Measurements from ENCODE around the gene UBXN10. TPM values are rescaled to one million over a fixed set of nuclear protein-coding genes. Genes with fewer than 3 reads are reported as not detected.

The UBXN10 gene
- total RNA-seq, 4 donors from 2014 or later: 12.2 to 27.9 (median 14.4) TPM

GRCh38 chr1:20200966-20201365 lies 15.1 kb downstream of the UBXN10 start:
- intact Hi-C loops (cut with DNase I): no loop called here
- Histone ChIP-seq H3K27ac (replicated peaks in 1 of 4) (no peak overlapping the region), H3K27me3 (peaks cover 0 to 3% (median 0%) of the 10 kb centered on the region in 4 donors), H3K4me3 (no peak overlapping the region), H3K9me3 (no peaks in the 10 kb centered on the region), H3K4me1 (peaks cover 0 to 4% (median 0%) of the 10 kb centered on the region in 4 donors), H3K36me3 (no peaks in the 10 kb centered on the region)
- no peak for DNase-seq (ENCODE audit: extremely low spot score)
- 86% methylated on average over 2 of the region's 2 CpGs for WGBS
- TF ChIP-seq POLR2AphosphoS5 (IDR thresholded peaks at IDR 0.05) (no peak), POLR2A (IDR thresholded peaks at IDR 0.05; ENCODE audit: low read depth) (no peak), EP300 (IDR thresholded peaks at IDR 0.05) (no peak), CTCF (IDR thresholded peaks at IDR 0.05) (no peak)

- peaks cover 0 to 4% (median 0%) of the 10 kb centered on the region in 4 donors for H3K4me1 ChIP-seq
- TF ChIP-seq POLR2AphosphoS5 (IDR thresholded peaks at IDR 0.05) (no peak), EP300 (IDR thresholded peaks at IDR 0.05) (no peak), POLR2A (IDR thresholded peaks at IDR 0.05; ENCODE audit: low read depth) (no peak), CTCF (IDR thresholded peaks at IDR 0.05) (no peak)
- H3K9me3 ChIP-seq: no peaks in the 10 kb centered on the region
- no peak for DNase-seq (ENCODE audit: extremely low spot score)
- WGBS: 93% methylated on average over 5 of the region's 5 CpGs
- no peak overlapping the region for H3K4me3 ChIP-seq
- H3K27me3 ChIP-seq: peaks cover 0 to 5% (median 0%) of the 10 kb centered on the region in 4 donors
- no peak overlapping the region for H3K27ac ChIP-seq (replicated peaks in 1 of 4)
- no peaks in the 10 kb centered on the region for H3K36me3 ChIP-seq
- intact Hi-C loops (cut with DNase I): no loop called here
Observed at GRCh38 chr1:20202166-20202565, 16.3 kb downstream of the UBXN10 start.

- no peak for TF ChIP-seq EP300 (IDR thresholded peaks at IDR 0.05)
- Histone ChIP-seq H3K27me3 (peaks cover 0 to 12% (median 0%) of the 10 kb centered on the region in 4 donors), H3K36me3 (no peaks in the 10 kb centered on the region), H3K4me3 (no peak overlapping the region), H3K27ac (replicated peaks in 1 of 4) (no peak overlapping the region), H3K9me3 (no peaks in the 10 kb centered on the region), H3K4me1 (peaks cover 0 to 9% (median 6%) of the 10 kb centered on the region in 4 donors)
- WGBS: 83% methylated on average over 4 of the region's 4 CpGs
- no peak for DNase-seq (ENCODE audit: extremely low spot score)
- intact Hi-C loops (cut with DNase I): no loop called here
Observed at GRCh38 chr1:20207546-20207945, 21.6 kb downstream of the UBXN10 start.

GRCh38 chr1:20209471-20209870 lies 23.6 kb downstream of the UBXN10 start:
- DNase-seq (ENCODE audit: extremely low spot score): no peak
- no peak overlapping the region for H3K4me3 ChIP-seq
- TF ChIP-seq EP300 (IDR thresholded peaks at IDR 0.05) (no peak), POLR2AphosphoS5 (IDR thresholded peaks at IDR 0.05) (no peak), CTCF (IDR thresholded peaks at IDR 0.05) (no peak)
- intact Hi-C loops (cut with DNase I): no loop called here
- H3K27ac ChIP-seq (replicated peaks in 1 of 4): no peak overlapping the region
- H3K27me3 ChIP-seq: peaks cover 0 to 12% (median 0%) of the 10 kb centered on the region in 4 donors
- H3K4me1 ChIP-seq: peaks cover 0 to 16% (median 12%) of the 10 kb centered on the region in 4 donors
- no peaks in the 10 kb centered on the region for H3K36me3 ChIP-seq
- no peaks in the 10 kb centered on the region for H3K9me3 ChIP-seq
- 63% methylated on average over 4 of the region's 4 CpGs for WGBS

GRCh38 chr1:20210736-20211460 lies 25.0 kb downstream of the UBXN10 start:
- no peak overlapping the region for H3K27ac ChIP-seq (replicated peaks in 1 of 4)
- peaks cover 0 to 16% (median 12%) of the 10 kb centered on the region in 4 donors for H3K4me1 ChIP-seq
- peaks cover 0 to 10% (median 0%) of the 10 kb centered on the region in 4 donors for H3K27me3 ChIP-seq
- no peaks in the 10 kb centered on the region for H3K9me3 ChIP-seq
- intact Hi-C loops (cut with DNase I): loop anchor here (10.0 kb wide), 1 partner anchor 164 kb away; no protein-coding TSS in a partner anchor
- no peak for DNase-seq (ENCODE audit: extremely low spot score)
- 84% methylated on average over 10 of the region's 10 CpGs for WGBS
- TF ChIP-seq EP300 (IDR thresholded peaks at IDR 0.05): no peak
- TF ChIP-seq CTCF (IDR thresholded peaks at IDR 0.05): no peak
- TF ChIP-seq POLR2A (IDR thresholded peaks at IDR 0.05; ENCODE audit: low read depth): no peak
- no peak for TF ChIP-seq POLR2AphosphoS5 (IDR thresholded peaks at IDR 0.05)
- H3K36me3 ChIP-seq: no peaks in the 10 kb centered on the region
- H3K4me3 ChIP-seq: no peak overlapping the region

Data from esophagus muscularis mucosa (tissue), 4 donors.